Activated CD4-positive, alpha-beta T cell treated with anti-CD3 and anti-CD28 coated beads, Interleukin-2, amount 50 U/mL, for 4 hours (primary cell): ENCODE measurements around the gene RGS1.

ENCODE experiments used
- DNase-seq, 2 experiments: peaks; one replicate each; pipeline ENCODE4 v3.0.0-alpha.2; 2020

The RGS1 gene

GRCh38 chr1:192554904-192555303 is 20.7 kb upstream of the RGS1 start:
- DNase-seq: no peak

- no peak for DNase-seq
Measured at GRCh38 chr1:192555399-192555798, 20.2 kb upstream of the RGS1 start.

GRCh38 chr1:192557841-192558595 is 17.6 kb upstream of the RGS1 start:
- DNase-seq: no peak

GRCh38 chr1:192559115-192560006 is 16.2 kb upstream of the RGS1 start:
- no peak for DNase-seq

- no peak for DNase-seq
Measured at GRCh38 chr1:192561301-192561700, 14.3 kb upstream of the RGS1 start.

GRCh38 chr1:192563129-192563528 is 12.4 kb upstream of the RGS1 start:
- no peak for DNase-seq

GRCh38 chr1:192564099-192564498 is 11.5 kb upstream of the RGS1 start:
- DNase-seq: no peak

- DNase-seq: no peak
Measured at GRCh38 chr1:192565946-192566345, 9.6 kb upstream of the RGS1 start.

GRCh38 chr1:192566657-192567056 is 8.9 kb upstream of the RGS1 start:
- no peak for DNase-seq

GRCh38 chr1:192568063-192568462 is 7.5 kb upstream of the RGS1 start:
- DNase-seq: no peak

- no peak for DNase-seq
Measured at GRCh38 chr1:192571668-192572067, 3.9 kb upstream of the RGS1 start.

GRCh38 chr1:192573499-192573898 is 2.1 kb upstream of the RGS1 start:
- DNase-seq: no peak

GRCh38 chr1:192574073-192574472 is 1.5 kb upstream of the RGS1 start:
- DNase-seq: no peak

GRCh38 chr1:192576190-192577144 is 894 bp downstream of the RGS1 start:
- DNase-seq: no peak

GRCh38 chr1:192577145-192578140 is 1.9 kb downstream of the RGS1 start:
- no peak for DNase-seq

GRCh38 chr1:192578144-192578909 is 2.8 kb downstream of the RGS1 start:
- no peak for DNase-seq

GRCh38 chr1:192579010-192579738 is 3.6 kb downstream of the RGS1 start:
- no peak for DNase-seq

- no peak for DNase-seq
Measured at GRCh38 chr1:192580351-192580962, 4.9 kb downstream of the RGS1 start.

- no peak for DNase-seq
Measured at GRCh38 chr1:192581131-192581927, 5.8 kb downstream of the RGS1 start.
